GM18867 (cell line): ENCODE measurements around the gene RTTN.

Source experiments
- ATAC-seq: cut with Tn5 transposase; IDR thresholded peaks from one replicate; pipeline ENCODE4 v1.9.1; 2021; ENCODE audit warnings: mild to moderate bottlenecking, moderate library complexity; ENCODE audit not compliant: unreplicated experiment

Gene RTTN

GRCh38 chr18:70030728-70031127 is 174.8 kb downstream of the RTTN start:
- ATAC-seq, result no peak

GRCh38 chr18:70029163-70029562 is 176.3 kb downstream of the RTTN start:
- peak; percentile 66 for ATAC-seq

- peak; percentile 83 for ATAC-seq
Observed at GRCh38 chr18:70028734-70029133, 176.8 kb downstream of the RTTN start.

- ATAC-seq, result peak; percentile 40
Observed at GRCh38 chr18:70028084-70028483, 177.4 kb downstream of the RTTN start.

GRCh38 chr18:70025580-70025979 is 179.9 kb downstream of the RTTN start:
- no peak for ATAC-seq

- ATAC-seq, result no peak
Observed at GRCh38 chr18:70024829-70025228, 180.7 kb downstream of the RTTN start.

GRCh38 chr18:70024093-70024492 is 181.4 kb downstream of the RTTN start:
- ATAC-seq, result no peak

- no peak for ATAC-seq
Observed at GRCh38 chr18:70022636-70023035, 182.9 kb downstream of the RTTN start.

GRCh38 chr18:70021498-70021897 is 184.0 kb downstream of the RTTN start:
- ATAC-seq, result no peak

GRCh38 chr18:70021043-70021442 is 184.4 kb downstream of the RTTN start:
- no peak for ATAC-seq

GRCh38 chr18:70019991-70020390 is 185.5 kb downstream of the RTTN start:
- ATAC-seq, result no peak

- no peak for ATAC-seq
Observed at GRCh38 chr18:70019136-70019535, 186.4 kb downstream of the RTTN start.

- no peak for ATAC-seq
Observed at GRCh38 chr18:70015127-70015526, 190.4 kb downstream of the RTTN start.

- ATAC-seq, result no peak
Observed at GRCh38 chr18:70005580-70005979, 199.9 kb downstream of the RTTN start.

GRCh38 chr18:70004696-70005095 is 200.8 kb downstream of the RTTN start:
- no peak for ATAC-seq

GRCh38 chr18:69999656-70000055 is 205.8 kb downstream of the RTTN start:
- ATAC-seq, result no peak

GRCh38 chr18:69998523-69998987 is 206.9 kb downstream of the RTTN start:
- ATAC-seq, result no peak

- no peak for ATAC-seq
Observed at GRCh38 chr18:69996951-69997798, 208.3 kb downstream of the RTTN start.

GRCh38 chr18:69996417-69996816 is 209.1 kb downstream of the RTTN start:
- no peak for ATAC-seq

- ATAC-seq, result no peak
Observed at GRCh38 chr18:69995774-69996173, 209.7 kb downstream of the RTTN start.

- no peak for ATAC-seq
Observed at GRCh38 chr18:69992776-69993175, 212.7 kb downstream of the RTTN start.

- ATAC-seq, result no peak
Observed at GRCh38 chr18:69987870-69988269, 217.6 kb downstream of the RTTN start.

GRCh38 chr18:69985239-69985638 is 220.2 kb downstream of the RTTN start:
- no peak for ATAC-seq
